ENCODE data around the gene FGF23. TPM values are rescaled to one million over a fixed set of nuclear protein-coding genes. Genes with fewer than 3 reads are reported as not detected.

Gene FGF23
- total and polyA plus RNA-seq, 2 of the 4 experiments (the other 2 are of a cell fraction): not detected

GRCh38 chr12:4395818-4396217 lies 16.3 kb upstream of the FGF23 start:
- H3K23ac ChIP-seq (ENCODE audit: low read depth, low read length): no peak overlapping the region

More at GRCh38 chr12:4395818-4396217, 16.3 kb upstream of the FGF23 start:
- dilution Hi-C loops (cut with HindIII; ENCODE audit: low sequenced_read_pairs, unreplicated experiment) (no loop called here), intact Hi-C loops (cut with micrococcal nuclease) (no loop called here), in situ Hi-C loops (cut with MboI; ENCODE audit: low sequenced_read_pairs) (no loop called here)
- ChIA-PET POLR2A (ENCODE audit: unreplicated experiment) (no interaction called here), CTCF (no interaction called here)
- ATAC-seq (ENCODE audit: low read depth): no peak
- no peak overlapping the region for H4K91ac ChIP-seq (ENCODE audit: insufficient read depth, low read depth, low read length)
- no peak overlapping the region for H3K56ac ChIP-seq (ENCODE audit: extremely low read depth, insufficient read depth, low read length)
- no peak overlapping the region for H3K27ac ChIP-seq (ENCODE audit: insufficient read depth, low read length)
- H4K5ac ChIP-seq (ENCODE audit: low read depth, low read length): no peak overlapping the region
- BruUV-seq (replicated peaks): no TSS peak
- H3K18ac ChIP-seq (ENCODE audit: low read depth, low read length): no peak overlapping the region
- H3K4me2 ChIP-seq (ENCODE audit: low read depth, low read length): no peak overlapping the region
- no peak overlapping the region for H2BK5ac ChIP-seq (ENCODE audit: low read depth, low read length, poor library complexity, severe bottlenecking)
- no peak overlapping the region for H3K9ac ChIP-seq (ENCODE audit: low read depth, low read length)
- no peaks in the 10 kb centered on the region for H3K9me3 ChIP-seq (ENCODE audit: control insufficient read depth, insufficient read depth, low read length)
- H3K14ac ChIP-seq (replicated peaks; ENCODE audit: low read depth, low read length): no peak overlapping the region
- H4K20me1 ChIP-seq (ENCODE audit: insufficient read depth, low read length): no peaks in the 10 kb centered on the region
- no peaks in the 10 kb centered on the region for H3K79me1 ChIP-seq (ENCODE audit: low read depth in 1 of 2, low read length in 2 of 2)
- no peak overlapping the region for H3K4me3 ChIP-seq (ENCODE audit: insufficient read depth, low read depth, low read length)
- H3K4me1 ChIP-seq (ENCODE audit: control insufficient read depth, insufficient read depth, low read length): no peaks in the 10 kb centered on the region
- H2BK20ac ChIP-seq (ENCODE audit: low read depth, low read length): no peak overlapping the region
- no peaks in the 10 kb centered on the region for H3K9me1 ChIP-seq (ENCODE audit: insufficient read depth, low read length)
- H4K8ac ChIP-seq (ENCODE audit: low read depth in 2 of 2, low read length in 2 of 2): no peak overlapping the region
- H2AFZ ChIP-seq (replicated peaks; ENCODE audit: low read length, poor library complexity): no peak overlapping the region
- TF ChIP-seq RFX5 (IDR thresholded peaks at IDR 0.05; ENCODE audit: low read depth, low read length) (no peak), POLR2A (IDR thresholded peaks at IDR 0.05; ENCODE audit: low read depth, low read length) (no peak), MAZ (IDR thresholded peaks at IDR 0.05; ENCODE audit: borderline replicate concordance, low read depth, low read length) (no peak), ELK1 (IDR thresholded peaks at IDR 0.05; ENCODE audit: borderline replicate concordance, low read depth, low read length) (no peak), USF2 (IDR thresholded peaks at IDR 0.05; ENCODE audit: low read depth, low read length) (no peak), CHD1 (IDR thresholded peaks at IDR 0.05; ENCODE audit: low read depth, low read length) (no peak)
- 57% methylated on average over 1 of the region's 2 CpGs; no CpG with 5 or more reads in 1 of the 2 experiments for WGBS, 2 experiments (ENCODE audit: extremely low coverage in 2 of 2, insufficient read length in 1 of 2)
- H3K36me3 ChIP-seq (ENCODE audit: control insufficient read depth, insufficient read depth, low read length): no peaks in the 10 kb centered on the region
- H2AK5ac ChIP-seq (ENCODE audit: low read depth, low read length): no peak overlapping the region
- H2BK15ac ChIP-seq (ENCODE audit: low read depth, low read length): no peak overlapping the region
- H2BK120ac ChIP-seq (ENCODE audit: low read depth, low read length): no peak overlapping the region
- DNase-seq: no peak
- no peak overlapping the region for H2AK9ac ChIP-seq (replicated peaks; ENCODE audit: low read depth, low read length, poor library complexity)
- H3K4ac ChIP-seq (ENCODE audit: low read depth, low read length): no peak overlapping the region
- H3K27me3 ChIP-seq (ENCODE audit: control insufficient read depth, insufficient read depth, low read length): peaks cover 1% of the 10 kb centered on the region

All from IMR-90 (cell line).